Left kidney (tissue), 2 donors: ENCODE data around the gene MORN1. TPM values are rescaled to one million over a fixed set of nuclear protein-coding genes. Genes with fewer than 3 reads are reported as not detected.

ENCODE experiments used
- DNase-seq: peaks from one replicate; pipeline ENCODE4 v3.0.0-alpha.2; 2013
- polyA plus RNA-seq: library from polyadenylated mRNA; unstranded; fragments of 120-200 nt; gene quantifications from one replicate; pipeline ENCODE4 v1.2.1, GENCODE V29; 2013; ENCODE audit not compliant: insufficient read length

The MORN1 gene
- polyA plus RNA-seq, 1 donor: 16.1 TPM

DNA sequence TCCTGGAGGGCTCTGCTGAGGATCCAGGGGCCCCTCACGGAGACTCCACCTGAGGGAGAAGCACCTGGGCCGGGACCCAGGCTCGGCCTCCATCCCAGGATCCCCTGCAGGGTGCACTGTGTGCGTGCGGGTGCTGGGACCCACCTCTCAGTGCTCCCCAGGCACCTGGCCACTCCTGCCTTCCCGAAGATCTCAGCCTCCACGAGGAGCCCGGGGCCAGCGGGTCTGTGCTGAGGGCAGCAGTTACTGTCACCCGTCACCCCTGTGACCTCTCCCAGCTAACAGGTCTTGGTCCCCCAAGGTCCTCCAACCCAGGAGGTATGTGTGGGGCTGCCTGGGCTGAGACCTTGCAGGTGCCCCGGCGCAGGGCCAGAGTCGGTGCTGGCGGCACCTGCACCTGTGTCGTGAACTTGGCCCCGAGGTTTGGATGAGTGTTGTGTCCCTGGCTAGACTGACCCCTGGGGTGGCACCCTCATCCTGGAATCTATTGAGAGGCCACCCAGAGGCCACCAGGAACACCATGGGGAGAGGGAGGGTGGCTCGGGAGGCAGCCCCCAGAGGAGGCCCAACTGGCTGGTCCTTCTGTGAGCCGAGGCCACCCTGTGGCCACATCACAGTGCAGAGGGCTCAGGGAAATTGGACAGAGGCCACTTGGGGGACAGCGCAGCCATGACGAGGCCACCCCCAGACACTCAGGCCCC lies 17.7 kb downstream of the MORN1 start:
- DNase-seq: no peak

DNA sequence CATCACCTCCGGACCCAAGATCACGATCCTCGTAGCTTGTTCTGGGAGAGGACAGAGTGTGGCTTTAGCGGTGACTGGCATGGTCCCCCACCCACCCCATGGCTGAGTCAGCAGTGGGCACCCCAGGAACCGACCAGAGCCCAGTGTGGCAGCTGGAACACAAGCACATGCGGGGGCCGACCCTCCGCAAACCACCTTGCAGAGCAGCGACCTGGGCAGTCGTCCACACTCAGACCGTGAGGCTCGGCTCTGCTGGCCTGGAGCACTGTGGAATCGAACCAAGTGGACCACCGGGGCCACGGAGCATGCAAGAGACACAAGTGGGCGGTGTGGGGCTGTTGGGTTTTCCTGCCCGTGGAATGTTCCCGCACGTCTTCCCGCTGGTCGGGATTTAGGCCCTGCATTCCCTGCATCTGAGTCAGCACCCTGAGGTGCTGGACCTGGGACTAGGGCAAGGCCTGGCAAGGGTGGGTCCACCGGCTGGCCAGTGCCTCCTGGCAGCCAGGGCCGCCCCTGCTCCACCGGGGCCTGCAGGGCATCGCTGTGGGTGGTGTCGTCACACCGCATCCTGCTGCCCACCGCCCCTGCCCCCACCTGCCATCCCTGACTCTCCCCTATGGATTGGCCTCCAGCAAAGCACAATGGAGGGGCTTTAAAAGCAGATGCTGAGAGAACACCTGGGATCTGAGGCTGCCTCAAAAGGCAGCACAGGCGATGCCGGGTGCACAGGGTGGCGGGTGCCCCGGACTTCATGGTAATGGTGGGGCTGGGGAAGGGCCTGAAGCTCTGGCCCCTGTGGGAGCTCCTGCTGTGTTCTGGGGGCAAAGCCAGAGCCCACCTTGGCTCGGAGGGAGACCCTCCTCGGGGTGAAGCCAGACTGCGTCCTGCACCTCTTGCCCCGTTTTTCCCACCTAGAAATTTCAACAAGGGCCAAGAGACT lies 18.5 kb downstream of the MORN1 start:
- DNase-seq: no peak

DNA sequence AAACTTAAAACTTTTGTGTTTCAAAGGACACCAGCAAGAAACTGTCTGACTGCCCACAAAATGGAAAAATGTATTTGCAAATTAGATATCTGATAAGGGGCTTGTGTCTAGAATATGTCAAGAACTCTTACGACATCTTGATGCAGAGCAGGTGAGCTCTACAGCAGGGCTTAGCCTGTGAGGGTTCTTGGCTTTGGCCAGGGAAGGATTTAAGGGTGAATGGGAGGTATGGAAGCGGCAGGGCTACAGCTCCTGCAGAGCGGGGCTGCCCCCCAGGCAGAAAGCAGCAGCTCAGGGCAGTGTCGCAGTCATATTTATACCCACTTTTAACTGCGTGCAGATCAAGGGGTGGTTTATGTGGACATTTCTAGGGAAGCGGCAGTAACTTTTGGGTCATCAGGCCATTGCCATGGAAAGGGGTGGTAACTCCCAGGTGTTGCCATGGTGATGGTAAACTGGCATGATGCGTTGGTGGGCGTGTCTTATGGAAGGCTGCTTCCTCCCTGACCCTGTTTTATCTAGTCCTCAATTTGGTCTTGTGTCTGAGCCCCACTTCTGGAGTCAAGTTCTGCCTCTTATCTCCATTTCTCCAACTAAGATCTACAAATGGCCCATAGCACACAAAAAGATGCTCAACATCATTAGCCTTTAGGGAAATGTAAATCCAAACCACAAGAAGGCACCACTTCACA lies 23.2 kb downstream of the MORN1 start:
- DNase-seq: no peak

DNA sequence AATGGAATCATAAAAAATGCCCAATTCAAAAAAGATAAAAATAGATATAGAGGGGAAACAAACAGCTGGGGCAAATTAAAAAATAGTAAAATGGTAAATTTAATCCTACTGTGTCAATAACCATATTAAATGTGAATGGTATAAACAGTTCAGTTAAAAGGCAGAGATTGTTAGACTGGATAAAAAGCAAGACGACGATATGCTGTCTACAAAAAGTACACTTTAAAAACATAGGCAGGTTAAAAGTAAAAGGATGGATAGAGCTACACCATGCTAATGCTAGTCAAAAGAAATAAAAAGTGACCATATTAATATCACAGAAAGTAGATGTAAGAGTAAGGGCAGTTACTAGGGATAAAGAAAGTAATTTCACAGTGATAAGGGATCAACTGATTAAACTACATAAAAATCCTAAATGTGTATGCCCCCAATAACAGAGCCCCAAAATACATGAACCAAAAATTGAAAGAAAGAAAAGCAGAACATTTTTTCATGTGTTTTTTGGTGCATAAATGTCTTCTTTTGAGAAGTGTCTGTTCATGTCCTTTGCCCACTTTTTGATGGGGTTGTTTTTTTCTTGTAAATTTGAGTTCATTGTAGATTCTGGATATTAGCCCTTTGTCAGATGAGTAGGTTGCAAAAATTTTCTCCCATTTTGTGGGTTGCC lies 27.4 kb downstream of the MORN1 start:
- no peak for DNase-seq

DNA sequence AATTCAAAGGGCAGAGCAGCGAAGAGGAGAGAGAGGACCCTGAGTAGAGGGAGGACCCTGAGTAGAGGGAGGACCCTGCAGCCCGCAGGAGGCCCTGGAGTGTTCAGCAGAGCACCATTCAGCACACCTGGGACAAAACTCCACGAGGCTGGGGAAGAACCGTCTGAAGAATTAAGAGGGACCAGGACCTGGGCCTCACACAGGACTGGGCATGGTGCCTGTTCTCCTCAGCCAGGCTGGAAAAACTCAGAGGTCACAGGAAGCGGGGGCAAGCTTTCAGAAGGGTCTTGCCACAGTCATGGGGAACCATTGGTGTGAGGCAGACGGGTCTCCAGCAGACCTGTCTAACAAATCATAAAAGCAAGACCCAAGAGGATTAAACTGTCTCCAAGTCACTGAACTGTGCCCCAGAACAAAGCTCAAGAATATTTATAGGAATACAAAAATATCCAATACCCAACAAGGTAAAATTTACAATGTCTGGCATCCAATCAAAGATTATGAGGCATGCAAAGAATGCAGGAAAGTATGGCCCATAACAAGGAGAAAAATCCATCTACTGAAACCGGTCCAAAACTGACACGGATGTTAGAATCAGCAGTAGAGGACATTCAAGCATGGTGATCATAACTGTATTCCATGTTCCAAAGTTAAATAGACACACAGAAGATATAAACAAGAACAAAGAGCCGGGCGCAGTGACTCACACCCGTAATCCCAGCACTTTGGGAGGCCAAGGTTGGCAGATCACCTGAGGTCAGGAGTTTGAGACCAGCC lies 30.6 kb downstream of the MORN1 start:
- DNase-seq: no peak

DNA sequence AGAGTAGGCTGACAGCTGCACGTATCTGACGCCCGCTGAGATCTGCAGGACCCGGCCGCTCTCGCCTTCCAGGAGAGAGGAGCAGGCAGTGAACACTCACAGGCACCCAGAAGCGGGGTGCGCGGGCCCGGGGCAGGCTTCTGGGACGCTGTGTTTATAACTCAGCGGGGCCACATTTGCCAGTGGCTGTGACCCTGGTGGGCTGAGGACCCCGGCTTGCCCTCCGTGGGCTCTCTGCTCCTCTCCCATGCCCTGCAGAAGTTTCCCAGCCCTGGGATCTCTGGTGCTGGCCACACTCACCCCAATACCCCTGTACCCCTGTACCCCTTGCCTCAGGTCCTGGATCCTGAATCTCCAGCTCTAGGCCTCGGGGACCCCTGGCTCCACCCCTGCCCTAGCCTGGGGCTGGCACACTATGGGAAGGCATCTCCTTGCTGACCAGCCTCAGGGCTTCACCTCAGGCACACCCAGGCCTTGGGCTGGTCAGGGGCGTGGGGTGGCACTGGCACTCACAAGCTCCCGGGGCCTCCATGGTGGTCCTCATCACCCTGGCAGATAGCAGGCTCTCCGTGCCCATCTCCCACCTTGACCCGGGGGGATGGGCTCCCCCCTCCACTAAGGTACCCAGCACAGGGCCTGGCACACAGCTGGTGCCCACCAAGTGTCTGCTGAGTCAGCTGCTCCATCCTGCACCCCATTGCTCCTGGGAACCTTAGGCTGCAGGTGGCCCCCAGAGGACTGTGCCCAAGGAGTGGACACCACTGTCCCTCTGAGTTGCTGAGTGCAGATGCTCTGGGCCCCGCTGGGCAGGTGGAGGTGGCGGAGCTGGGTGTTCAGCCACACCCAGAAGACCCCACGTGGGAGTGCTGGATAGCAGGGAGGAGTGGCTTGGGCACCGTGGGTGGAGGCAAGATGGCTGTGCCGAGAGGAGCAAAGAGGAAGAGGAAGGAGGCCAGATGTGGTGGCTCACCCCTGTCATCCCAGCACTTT lies 32.4 kb downstream of the MORN1 start:
- no peak for DNase-seq

DNA sequence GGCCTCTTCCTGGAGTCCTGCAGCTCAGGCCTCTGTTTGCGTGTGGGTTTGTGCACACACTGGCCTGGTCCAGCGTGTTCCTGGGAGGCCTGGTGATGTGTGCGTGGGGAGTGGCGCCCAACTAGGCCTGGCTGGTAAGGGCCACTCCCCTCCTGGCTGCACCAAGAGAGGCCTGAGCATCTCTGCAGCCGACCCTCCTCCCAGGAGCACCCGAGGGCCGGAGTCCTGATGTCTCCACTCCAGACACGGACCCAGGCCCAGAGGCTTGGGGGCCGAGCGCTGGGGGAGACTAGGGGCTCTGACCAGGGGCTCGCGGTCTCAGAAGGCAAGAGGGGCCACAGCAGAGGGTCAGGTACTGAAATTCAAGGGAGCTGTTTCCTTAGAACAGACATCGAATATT lies 33.3 kb downstream of the MORN1 start:
- DNase-seq: no peak

DNA sequence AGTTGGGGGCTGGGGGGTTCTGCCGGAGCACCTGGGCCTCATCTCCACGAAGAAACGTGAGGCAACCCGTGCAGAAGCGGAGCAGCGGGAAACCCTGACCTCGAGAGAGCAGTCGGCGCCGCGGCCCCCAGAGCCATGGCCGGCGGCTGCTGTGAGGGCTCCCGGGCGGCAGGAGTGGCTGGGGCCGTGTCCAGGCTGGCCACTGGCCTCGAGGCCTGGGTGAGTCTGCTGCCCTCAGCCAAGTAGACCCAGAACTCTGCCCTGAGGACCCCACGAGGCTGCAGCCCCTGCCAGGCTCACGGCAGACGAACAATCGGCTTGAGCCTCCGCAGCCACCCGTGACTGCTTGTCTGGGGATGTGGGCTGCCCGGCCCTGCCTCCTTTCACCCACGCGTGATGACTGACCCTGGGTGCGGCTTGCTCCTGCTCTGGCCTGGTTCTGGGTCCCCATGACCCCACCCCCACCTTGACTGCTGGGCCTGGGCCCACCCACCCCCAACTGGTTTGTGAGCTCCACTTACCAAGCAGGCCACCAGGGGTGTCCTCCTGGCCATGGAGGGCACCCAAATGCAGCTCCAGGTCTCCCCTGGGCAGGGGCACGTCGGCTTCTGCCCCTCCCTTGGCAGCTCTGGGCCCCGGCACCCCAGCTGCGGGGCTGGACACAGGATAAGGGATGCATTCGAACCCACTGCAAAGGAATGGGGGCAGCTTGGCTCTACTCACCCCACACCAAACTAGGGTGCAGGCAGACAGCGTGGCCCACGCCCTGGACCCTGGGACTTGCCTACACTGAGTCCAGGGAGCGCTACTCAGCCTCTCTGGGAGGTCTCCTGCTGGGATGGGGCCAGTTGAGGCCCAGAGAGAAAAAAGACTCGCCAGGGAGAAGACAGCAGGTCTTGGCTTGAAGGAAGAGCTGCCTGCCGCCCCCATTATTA lies 34.2 kb downstream of the MORN1 start:
- no peak for DNase-seq

DNA sequence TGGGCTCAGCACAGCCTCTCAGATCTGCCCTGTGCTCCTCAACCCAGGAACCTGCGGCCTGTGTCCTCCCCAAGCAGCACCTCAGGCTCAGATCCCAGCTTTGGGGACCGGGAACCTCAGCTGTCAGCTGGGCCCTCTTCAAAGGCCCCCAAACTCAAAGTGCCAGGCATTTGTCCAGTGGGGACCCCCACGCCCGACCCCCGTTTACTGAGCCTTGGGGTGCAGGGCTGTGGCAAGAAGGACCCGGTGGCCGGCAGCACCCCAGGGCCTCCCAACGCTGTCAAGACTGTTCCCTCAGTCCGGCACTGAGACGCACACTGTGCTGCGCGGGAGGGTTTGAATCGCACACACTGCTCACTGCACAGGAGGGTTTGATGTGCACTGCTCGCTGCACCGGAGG lies 35.0 kb downstream of the MORN1 start:
- DNase-seq: no peak

DNA sequence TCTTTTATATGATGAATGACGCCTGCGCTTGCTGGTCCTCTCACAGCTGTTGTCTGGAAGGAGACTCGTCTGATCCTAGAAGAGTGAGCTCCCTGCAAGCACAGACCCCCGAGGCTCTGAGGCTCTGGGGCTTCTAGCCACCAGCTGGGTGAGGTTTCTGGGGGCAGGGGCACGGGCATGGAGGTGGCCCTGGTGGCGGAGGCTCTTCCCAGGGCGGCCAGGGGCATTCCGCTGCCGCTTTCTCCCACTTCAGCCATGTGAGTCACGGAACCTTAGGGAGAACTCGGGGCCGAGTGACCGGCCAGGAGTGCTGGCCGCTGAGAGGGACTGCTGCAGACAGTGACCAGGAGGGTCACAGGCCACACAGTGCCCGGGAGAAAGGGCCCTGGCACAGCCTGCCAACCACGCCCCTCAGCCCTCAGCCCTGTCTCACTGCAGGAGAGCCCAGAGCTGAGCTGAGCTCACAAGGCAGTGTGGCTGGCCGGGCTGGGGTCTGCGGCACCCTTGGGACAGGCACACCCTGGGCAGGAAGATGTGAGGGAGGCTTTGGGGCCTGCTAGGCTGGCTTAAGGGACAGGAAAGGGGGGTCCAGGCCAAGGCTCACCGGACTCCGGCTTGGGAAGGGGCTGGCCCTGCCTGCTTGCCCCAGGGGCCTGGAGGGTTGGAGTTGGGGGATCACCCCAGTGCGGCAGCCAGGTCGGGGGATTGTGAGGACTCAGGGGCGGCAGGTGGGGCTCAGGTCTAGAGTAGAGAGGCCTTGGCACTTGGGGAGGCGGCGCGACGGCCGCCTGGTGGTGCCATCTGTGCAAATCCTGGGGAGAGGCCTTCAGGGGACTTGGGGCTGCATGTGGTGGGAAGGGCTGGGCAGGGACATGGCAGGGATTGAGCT lies 35.7 kb downstream of the MORN1 start:
- no peak for DNase-seq

DNA sequence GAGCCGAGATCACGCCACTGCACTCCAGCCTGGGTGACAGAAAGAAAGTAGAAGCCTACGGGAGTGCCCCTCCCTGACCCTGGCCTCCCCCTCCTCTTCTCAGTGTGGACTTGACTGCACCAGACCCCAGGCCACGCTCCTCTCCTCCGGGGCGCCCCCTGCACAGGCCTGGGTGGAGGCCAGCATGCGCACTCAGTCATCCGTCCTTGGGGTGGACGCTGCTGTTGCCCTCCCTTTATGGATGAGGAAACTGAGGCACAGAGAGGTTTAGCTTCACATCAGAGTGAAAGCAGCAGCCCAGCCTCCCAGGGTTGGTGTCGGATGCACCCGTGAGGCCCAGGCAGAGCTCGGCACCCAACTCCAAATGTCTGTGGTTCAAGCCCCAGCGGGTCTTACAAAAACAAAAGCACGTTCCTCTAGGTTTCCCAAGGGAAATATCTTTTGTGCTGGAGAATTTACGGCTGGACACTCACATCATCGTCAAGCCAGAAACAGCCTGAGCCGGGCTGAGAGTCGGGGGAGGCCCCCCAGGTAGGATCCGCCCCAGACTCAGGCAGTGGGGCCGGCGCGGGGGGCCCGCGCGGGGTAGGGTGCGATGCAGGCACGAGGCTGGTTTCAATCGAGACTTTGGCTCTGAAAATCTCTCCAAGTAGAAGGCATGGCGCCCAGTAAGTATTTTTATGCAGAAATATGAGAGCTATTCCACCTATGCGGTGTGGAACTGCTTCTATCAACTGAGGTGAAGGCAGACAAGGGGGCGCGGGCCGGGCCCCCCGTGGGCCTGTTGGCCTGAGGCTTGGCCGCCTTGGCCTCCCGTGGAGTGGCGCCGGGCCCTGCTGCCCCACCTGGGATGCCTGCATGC lies 36.6 kb downstream of the MORN1 start:
- no peak for DNase-seq

DNA sequence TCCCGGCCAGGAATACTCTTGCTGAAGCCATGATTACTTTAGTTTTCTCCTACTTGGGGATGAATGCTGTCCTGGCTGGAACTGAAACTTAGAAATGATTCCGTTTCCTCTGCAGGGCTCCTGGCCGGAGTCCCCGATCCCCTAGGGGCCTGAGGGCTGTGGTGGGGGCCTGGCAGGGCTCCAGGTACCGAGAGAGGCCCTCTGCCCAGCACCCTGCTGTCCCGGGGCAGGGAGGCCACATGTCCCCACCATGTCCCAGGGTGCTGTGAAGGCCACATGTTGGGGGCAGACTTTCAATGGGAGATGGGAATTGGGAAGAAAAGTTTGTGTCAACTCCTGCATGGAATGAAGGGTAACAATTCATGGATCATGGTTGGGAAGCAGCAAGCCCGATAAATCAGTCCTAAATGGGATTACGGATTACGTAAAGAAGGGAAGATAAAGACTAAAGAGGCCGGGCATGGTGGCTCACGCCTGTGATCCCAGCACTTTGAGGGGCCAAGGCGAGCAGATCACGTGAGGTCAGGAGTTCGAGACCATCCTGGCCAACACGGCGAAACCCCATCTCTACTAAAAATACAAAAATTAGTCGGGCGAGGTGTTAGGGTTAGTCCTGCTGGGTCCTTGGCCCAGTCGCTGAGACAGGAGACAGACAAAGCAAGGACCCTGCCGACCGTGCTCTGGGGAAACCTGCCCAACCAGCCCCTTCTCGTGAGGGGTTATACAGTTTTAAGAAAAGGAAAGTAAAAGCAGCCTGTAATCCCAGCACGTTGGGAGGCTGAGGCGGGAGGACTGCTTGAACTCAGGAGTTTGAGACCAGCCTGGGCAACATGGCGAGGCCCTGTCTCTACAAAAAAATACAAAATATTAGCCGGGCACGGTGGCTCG lies 37.6 kb downstream of the MORN1 start:
- no peak for DNase-seq

DNA sequence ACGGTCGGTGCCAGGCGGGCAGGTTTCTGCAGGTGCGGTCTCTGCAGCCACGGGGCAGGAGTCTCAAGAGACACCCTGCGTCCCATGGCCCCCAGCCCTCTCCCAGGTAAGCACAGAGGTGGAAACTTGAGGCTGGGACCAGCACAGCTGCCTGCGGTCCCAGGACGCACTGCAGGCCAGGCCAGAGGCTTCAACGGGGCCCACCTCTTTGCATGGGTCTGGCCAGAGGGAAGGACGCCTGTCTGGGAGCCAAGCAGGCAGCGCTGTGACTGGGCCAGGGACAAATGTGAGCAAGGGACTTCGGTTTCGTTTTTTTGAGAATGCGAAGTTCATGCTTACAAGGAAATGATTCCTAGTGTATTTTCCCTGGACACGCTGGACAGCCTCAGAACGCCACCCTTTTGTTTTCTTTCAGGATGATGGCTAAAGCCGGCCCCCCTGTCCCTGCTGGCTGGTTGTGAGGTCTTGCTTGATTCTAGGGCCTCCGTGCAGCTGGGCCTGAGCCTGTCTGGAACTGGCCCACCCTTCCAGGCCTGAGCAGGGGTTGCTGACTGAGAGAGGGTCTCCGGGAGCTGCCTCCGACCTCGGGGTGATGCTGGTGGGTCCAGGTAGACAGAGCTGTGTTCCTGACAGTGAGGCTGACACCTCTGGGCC lies 38.3 kb downstream of the MORN1 start:
- DNase-seq: no peak

DNA sequence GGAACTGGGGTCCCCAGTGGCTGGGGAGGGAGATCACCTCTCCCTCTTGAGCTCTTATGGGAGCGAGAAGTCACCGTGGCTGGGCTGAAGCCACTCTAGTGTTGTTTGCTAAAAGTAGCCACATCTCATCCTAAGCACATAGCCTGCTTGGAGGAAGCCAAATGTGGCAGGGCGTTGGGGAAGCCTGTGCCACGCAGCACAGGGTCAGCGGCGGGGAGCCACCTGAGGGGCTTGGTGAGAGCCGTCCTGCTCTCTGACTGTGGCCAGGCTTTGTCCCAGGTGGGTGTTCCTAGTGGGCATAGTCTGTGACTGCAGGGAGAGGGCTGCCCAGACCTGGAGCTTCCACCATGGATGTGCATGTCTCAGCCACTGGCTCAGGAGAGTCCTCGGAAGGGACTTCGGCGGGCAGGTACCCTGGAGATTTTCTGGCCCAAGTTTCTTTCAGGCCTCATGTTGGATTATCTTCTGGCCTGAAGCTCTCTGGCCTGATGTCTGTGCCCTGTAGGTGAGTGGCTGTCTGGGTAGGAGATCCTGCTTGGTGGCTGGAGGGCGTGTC lies 38.9 kb downstream of the MORN1 start:
- DNase-seq: no peak

DNA sequence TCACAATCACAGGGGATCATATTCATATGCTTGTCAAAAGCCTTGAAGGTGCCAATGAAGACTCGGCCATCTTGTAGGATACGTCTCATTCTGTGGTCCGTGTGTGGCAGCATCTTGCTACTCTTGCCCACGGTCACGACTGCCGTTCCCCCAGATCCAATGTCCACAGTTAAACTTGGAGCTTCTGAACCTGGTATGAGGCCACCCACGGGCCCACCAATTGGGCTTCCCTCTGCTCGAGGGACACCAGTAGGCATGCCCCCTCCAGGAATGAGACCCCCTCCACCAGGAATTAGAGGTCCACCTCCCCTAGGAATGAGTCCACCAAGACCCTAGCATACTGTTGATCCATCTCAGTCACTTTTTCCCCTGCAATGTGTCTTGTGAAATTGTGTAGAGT lies 39.6 kb downstream of the MORN1 start:
- DNase-seq: no peak
